ENCODE measurements around the gene NMD3.
"Not testable (repeated sequence)": the region's sequence is repeated elsewhere in the genome, so short reads cannot be mapped to it uniquely, and the experiment has no call there.

NMD3 gene

GRCh38 chr3:161220850-161221753 lies at the start of gene NMD3:
Gene NMD3, plus strand, starts transcription at chr3:161221311. Its CDS starts 703 bp downstream, at chr3:161222014.
- DNase-seq = peak; percentile 93

- DNase-seq = no peak
Observed at GRCh38 chr3:161171639-161172552, 49.2 kb upstream of the NMD3 start.

GRCh38 chr3:161175506-161175905 lies 45.6 kb upstream of the NMD3 start:
- no peak for DNase-seq

GRCh38 chr3:161177991-161178390 lies 43.1 kb upstream of the NMD3 start:
- no peak for DNase-seq

GRCh38 chr3:161181371-161181770 lies 39.7 kb upstream of the NMD3 start:
- DNase-seq = not testable (repeated sequence)

- no peak for DNase-seq
Observed at GRCh38 chr3:161187046-161187445, 34.1 kb upstream of the NMD3 start.

GRCh38 chr3:161197855-161198850 lies 23.0 kb upstream of the NMD3 start:
- no peak for DNase-seq

GRCh38 chr3:161199926-161200325 lies 21.2 kb upstream of the NMD3 start:
- DNase-seq = no peak

GRCh38 chr3:161203485-161204098 lies 17.5 kb upstream of the NMD3 start:
- no peak for DNase-seq

- DNase-seq = no peak
Observed at GRCh38 chr3:161208931-161209330, 12.2 kb upstream of the NMD3 start.

- DNase-seq = no peak
Observed at GRCh38 chr3:161212171-161212771, 8.8 kb upstream of the NMD3 start.

GRCh38 chr3:161212906-161213305 lies 8.2 kb upstream of the NMD3 start:
- no peak for DNase-seq

GRCh38 chr3:161213644-161214043 lies 7.5 kb upstream of the NMD3 start:
- DNase-seq = no peak

GRCh38 chr3:161215185-161215584 lies 5.9 kb upstream of the NMD3 start:
- no peak for DNase-seq

- DNase-seq = no peak
Observed at GRCh38 chr3:161217496-161217895, 3.6 kb upstream of the NMD3 start.

GRCh38 chr3:161219495-161219894 lies 1.6 kb upstream of the NMD3 start:
- no peak for DNase-seq

- DNase-seq = peak; percentile 2
Observed at GRCh38 chr3:161221806-161222600, 892 bp downstream of the NMD3 start.

GRCh38 chr3:161222662-161223061 lies 1.6 kb downstream of the NMD3 start:
- DNase-seq = no peak

- DNase-seq = no peak
Observed at GRCh38 chr3:161224786-161225185, 3.7 kb downstream of the NMD3 start.

- no peak for DNase-seq
Observed at GRCh38 chr3:161230621-161231171, 9.6 kb downstream of the NMD3 start.

All from NCI-H2029 (cell line).